Islet of Langerhans (tissue), 1 donor: ENCODE measurements around the gene RAB7A.
"Not testable (repeated sequence)": the region's sequence is repeated elsewhere in the genome, so short reads cannot be mapped to it uniquely, and the experiment has no call there.

Source experiments
- FAIRE-seq: peaks from one replicate; lab custom pipeline; 2011; peaks lifted over from hg19 to GRCh38; lab: Jason Lieb, UNC

Gene RAB7A

DNA sequence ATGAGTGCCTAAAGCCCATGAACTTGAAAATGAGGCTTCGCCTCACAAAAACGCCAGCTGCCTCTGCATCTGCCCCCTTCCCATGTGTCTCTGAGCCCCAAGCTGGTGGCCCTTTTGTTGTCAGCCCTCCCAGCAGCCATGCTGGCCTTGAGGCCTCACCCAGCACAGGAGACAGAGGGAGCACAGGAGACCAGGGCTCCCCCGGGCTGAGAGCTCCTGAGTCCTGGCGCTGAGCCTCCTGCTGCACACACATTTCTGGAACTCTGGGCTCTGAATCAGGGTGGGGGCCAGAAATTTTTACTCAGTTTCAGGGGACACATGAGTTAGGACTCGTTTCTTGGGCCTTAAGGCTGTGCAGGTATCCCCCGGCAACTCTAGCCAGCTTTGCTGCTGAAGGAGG lies 97.0 kb downstream of the RAB7A start:
- no peak for FAIRE-seq

DNA sequence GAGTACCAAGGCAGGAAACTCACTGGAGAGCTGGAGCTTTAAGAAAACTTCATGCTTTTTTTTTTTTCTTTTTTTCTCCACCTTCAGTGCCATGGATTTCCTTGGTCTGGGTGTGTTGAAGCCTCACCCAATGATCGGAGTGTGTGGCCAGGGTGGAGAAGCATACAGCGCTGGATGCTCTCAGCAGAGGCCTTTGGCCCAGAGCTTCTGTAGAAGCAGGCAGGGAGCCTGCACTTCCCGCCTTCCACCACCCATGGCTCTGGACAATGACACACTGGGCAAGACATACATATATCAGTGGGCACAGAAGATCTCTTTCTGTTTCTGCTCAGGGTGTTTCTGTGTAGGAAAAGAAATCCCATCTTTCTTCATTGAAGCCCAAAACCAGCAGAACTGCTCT lies 97.6 kb downstream of the RAB7A start:
- no peak for FAIRE-seq

DNA sequence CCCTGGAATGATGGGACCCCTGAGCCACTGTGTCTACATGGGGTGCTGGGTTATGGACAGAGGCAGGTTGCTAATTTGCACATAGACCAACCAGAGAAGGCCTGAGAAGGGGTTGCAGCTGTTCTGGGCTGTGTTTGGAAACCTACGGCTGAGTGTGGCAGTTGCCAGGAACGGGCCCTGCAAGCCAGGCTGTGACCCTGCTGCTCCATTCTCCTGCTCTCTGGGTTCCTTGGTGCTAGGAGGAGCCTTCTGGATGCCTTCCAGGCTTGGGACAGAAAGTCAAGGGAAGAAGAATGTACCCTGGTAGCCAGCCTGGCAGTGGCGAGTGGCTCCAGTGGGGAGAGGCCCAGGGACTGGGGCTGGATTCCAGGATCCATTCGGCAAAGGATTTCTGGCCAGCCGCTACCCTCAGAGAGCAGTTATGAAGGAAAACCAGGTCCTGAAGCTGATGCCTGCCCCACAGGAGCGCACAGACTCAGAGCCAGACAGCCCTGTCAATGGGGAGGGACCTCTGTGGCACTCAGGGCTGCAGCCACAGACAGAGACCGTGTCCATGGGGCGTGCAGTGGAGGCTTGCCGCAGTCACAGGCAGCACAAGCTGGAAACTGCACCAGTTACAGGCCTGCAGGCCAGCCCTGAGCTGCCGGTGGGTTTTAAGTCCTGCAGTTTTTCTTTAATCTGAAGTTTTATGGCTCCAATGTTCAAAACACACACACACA lies 98.3 kb downstream of the RAB7A start:
- FAIRE-seq: no peak

DNA sequence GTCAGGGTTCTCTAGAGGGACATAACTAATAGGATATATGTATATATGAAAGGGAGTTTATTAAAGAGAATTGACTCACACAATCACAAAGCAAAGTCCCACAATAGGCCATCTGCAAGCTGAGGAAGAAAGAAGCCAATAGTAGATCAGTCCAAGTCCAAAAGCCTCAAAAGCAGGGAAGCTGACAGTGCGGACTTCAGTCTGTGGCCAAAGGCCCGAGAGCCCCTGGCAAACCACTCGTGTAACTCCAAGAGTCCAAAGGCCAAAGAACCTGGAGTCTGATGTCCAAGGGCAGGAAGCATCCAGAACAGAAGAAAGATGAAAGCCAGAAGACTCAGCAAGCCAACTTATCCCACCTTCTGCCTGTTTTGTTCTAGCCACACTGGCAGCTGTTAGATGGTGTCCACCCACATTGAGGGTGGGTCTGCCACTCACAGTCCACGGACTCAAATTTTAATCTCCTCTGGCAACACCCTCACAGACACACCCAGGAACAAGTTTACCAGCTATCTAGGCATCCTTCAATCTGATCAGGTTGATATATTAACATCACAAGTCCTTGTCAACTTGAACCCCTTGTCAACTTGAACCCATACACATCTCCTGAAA lies 99.2 kb downstream of the RAB7A start:
- no peak for FAIRE-seq

DNA sequence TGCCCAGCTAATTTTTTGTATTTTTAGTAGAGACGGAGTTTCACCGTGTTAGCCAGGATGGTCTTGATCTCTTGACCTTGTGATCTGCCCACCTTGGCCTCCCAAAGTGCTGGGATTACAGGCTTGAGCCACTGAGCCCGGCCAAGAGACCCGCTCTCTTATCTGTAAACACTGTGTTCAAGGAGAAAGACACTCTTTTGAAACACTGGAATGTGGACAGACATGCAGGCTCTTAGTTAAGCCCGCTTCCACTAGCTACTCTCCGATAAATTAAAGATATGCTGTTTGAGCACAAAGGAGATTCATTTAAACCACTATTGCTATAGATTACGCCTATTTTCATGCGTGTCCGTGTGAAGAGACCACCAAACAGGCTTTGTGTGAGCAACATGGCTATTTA lies 103.1 kb downstream of the RAB7A start:
- not testable (repeated sequence) for FAIRE-seq

DNA sequence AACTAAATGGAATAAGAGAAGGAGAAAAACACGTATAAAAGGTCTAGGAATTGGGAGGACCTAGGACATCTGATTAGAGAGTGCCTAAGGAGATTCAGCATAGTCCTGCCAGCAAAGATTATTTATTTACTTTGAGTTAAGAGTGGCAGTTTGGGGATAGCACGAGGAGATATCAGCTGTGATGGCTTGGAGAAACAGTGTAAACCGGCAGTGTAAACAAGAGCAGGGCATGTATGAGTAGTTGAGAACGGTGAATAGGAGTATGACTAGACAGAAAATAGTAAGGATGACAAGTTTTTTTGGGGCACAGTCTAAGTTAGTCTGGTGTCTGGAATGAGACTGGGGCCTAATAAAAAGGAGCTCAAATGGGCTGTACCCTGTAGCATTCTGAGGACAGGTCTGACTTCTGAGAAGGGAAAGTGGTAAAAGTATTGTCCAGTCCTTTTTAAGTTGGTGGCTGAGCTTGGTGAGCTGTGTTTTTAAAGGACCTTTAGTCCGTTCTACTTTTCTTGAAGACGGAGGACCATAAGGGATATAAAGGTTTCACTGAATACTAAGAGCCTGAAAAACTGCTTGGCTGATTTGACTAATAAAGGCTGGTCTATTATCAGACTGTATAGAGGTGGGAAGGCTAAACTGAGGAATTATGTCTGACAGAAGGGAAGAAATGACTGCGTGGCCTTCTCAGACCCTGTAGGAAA lies 104.1 kb downstream of the RAB7A start:
- not testable (repeated sequence) for FAIRE-seq

DNA sequence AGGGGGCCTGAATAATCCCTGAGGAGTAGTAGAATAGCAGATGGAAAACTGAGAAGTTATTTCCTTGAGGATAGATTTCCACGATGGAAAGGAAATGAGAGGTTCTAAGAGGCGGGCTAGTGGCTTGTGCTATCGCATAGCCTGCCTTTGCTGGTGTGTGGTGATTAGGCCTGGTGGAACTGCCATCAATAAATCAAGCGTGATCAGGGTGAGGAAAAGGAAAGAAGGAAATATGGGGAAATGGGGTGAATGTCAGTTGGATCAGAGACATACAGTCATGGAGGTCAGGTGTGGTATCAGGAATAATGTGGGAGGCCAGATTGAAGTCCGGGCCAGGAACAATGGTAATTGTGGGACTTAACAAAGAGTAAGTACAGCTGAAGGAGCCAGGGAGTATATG lies 104.8 kb downstream of the RAB7A start:
- not testable (repeated sequence) for FAIRE-seq

DNA sequence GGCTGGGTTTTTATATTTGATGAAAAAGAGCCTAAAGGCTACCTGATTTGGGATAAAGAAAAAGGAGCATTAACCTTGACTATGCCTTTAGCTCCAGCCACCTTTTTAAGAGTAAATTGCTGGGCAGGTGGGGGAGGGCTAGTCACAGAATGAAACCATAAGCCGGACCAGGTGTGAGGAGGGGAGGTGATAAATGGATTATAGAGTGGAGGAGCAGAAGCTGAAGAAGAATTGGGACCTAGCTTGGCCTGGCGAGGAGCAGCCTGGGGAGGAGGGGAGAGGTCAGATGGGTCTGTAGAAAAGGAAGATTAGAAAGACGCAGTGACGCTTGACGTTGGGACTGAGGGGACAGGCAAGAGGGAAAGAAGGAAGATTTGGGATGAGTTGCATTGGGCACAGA lies 107.0 kb downstream of the RAB7A start:
- FAIRE-seq: not testable (repeated sequence)

DNA sequence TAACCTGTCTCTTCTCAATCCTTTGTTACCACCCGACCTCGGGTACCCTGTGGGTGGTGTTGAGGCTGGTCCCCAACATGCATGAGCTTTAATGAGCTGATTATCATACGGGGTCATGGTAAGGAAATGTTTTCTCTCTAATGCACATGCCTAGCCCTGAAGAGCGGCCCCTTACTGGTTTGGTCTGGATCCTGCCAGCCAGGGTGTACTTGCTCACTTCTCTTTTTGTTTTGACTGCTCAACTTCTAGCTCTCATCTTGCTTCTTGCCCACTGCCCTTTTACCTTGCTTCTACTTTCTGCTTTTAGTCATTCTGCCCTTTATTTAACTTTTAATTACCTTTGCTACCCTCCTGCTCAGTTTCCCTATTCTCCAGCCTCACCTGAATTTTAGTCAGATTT lies 109.1 kb downstream of the RAB7A start:
- FAIRE-seq: no peak

DNA sequence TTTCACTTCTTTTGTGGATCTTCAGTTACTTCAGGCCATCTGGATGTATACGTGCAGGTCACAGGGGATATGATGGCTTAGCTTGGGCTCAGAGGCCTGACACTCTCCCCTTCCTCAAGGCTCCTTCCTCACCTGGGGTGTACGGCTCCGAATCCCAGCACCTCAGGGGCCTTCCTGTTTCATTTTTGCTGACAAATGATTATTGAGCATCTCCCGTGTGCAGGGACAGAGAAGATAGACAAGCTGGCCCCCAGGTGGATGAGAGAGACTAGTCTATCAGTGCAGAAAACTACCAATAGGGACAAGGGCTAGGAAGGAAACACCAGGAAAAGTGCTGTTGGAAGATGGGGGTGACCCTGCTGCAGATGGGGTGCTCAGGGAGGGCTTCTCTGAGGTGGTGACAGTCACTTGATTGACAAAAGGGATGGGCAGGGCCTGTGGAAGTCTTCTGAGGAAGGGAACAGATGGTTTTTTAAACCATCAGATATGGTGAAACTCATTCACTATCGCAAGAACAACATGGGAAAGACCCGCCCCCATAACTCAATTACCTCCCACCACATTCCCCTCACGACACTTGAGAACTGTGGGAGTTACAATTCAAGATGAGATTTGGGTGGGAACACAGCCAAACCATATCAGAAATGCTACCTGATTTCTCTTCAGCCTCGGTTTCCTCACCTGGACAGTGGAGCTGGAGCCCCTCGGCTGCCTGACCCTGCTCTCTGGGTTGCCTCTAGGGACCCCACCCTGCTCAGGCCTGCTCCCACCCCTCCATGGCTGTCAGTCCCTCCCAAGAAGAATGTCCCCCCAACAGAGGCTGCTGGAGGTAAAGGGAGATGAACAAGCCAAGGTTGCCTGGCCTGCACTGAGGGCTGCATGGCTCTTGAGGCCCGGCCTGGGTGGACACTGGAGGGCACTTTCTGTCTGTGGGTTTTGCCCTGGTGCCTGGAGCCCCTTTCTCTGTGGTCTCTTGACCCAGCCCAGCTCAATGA lies 116.2 kb downstream of the RAB7A start:
- no peak for FAIRE-seq

DNA sequence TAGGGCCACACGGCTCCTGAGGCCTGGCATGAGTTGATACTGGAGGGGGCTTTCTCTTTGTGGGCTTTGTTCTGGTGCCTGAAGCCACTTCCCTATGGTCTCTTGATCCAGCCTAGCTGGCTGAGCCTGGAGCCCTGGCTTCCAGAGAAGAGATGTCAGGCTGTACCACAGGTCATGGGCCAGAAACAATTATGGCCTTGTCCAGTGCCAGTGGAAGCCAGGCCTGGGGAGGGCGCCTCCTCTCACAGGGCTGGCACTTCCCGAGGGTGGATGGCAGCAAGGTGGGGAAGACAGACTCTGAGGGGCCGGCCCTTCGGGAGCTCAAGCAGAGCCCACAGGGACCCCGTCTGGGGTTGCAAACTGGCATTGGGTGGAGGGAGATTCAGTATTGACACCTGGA lies 118.5 kb downstream of the RAB7A start:
- FAIRE-seq: no peak

DNA sequence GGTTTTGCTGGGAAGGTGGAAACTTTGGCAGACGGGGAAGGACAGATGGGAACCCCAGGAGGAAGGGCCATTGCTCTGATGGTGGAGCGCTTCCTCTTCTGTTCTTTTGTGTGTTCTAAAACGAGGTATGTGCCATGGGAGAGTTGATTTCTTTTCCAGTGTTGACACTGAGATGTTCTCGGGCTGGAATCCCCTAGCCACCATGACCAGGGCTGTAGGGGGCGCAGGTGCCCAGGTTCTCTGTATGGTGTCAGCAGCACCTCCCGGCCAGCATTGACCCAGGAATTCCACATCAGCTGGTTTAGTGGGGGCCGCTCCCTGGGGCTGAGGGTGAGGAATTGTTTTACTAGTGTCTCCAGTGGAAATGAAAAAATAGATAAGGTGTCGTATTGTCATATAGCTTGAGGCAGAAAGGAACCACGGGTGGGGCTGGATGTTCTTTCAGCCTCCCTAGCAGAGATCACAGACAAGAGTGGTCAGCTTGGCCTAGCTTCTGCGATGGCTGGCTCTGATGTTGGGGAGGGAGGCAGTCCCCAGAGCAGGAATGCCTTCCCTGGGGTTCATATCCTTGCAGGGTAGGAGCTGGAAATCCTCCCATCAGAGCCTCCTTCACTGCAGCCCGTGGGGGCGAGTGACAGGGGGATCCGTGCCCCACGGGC lies 119.3 kb downstream of the RAB7A start:
- FAIRE-seq: no peak

DNA sequence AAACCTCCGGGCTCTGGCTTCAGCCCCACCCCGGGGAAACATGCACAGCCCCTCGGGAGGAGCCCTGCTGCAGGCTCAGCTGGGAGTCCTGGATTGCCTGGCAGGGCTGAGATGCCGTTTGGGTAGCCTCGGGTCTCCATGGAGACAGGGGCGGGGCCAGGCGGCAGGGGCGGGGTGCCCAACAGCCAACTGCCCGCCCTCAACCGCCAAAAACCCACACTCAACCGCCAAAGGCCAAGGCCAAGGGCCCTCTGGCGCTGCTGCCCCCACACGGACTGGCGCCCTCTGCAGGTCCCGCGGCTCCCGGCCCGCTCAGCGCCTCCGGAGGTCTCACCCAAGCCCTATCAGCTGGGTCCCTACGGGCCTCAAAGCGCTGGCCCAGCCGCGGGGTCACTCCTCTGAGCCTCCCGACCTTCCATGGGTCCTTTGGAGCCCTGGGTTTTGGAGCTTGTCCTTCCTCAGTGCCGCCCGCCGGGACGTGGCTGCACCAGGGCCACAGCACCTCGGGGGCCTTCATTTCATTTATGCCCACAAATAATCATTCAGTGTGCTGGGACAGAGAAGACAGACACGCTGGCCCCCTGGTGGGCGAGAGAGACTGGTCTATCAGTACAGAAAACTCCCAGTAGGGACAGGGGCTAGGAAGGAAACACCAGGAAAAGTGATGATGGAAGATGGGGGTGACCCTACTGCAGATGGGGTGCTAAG lies 119.9 kb downstream of the RAB7A start:
- FAIRE-seq: no peak

DNA sequence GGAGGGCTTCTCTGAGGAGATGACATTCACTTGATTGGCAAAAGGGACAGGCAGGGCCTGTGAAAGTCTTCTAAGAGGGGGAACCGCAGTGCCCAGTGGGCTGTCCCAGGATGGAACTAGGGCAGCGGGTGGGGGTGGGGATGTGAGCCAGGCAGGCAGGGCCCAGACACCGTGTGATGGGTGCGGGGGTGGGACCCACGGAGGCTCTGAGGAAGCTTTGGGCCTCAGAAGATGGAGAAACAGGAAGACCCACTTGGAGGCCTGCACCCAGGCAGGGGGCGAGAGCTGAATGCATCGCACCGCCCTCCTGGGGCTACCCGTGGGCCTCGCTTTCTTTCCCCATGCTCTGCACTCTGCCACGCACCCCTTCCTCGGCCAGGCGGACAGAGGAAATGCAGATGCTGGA lies 120.5 kb downstream of the RAB7A start:
- FAIRE-seq: no peak

DNA sequence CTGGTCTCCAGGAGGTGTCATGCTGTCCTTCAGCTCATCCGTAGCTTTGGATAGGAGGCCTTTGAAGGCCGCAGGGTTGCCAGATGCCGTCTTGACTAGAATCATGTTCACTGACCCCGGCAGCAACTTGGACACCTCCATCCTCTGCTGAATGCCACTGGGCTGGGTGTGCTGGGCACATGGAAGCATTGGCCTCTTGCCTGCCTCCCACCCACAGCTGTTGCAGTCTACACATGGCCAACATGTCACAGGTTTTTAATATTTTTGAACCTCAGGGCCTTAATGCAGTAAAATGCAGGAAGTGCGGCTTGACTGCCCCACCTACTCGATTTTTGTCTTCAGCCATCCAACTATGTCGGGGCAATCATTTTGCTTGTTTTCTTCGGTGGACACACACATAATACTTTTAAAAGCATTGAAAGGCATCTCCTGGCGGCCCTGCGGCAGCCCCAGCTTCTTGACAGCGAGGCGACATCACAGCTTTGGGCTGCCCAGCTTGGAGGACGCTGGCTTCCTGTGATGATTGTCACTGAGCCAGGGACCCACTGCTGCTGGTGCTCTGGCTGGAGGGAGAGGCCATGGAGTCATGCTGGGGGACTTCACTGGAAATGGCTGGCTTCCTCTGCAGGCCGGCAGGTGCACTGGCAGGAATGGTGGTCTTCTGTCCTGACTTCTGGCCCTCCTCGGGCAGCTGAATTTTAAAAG lies 121.8 kb downstream of the RAB7A start:
- no peak for FAIRE-seq

DNA sequence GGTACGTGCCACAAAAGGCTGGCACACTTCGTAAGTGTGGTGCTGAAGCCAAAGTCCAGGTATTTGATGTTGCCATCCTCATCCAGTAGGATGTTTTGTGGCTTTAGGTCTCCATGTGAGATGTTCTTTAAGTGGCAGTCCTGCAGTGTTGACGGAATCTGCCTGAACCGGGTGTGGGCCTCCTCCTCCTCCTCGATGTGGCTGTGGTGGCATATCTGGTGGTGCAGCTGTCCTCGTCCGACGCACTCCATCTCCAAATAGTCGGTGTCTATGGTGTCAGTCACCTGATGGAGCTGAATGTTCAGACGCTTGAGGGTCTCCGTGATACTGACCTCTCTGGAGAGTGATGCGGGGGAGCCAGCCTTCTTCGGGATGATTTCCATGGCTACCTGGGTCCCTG lies 123.0 kb downstream of the RAB7A start:
- FAIRE-seq: no peak

DNA sequence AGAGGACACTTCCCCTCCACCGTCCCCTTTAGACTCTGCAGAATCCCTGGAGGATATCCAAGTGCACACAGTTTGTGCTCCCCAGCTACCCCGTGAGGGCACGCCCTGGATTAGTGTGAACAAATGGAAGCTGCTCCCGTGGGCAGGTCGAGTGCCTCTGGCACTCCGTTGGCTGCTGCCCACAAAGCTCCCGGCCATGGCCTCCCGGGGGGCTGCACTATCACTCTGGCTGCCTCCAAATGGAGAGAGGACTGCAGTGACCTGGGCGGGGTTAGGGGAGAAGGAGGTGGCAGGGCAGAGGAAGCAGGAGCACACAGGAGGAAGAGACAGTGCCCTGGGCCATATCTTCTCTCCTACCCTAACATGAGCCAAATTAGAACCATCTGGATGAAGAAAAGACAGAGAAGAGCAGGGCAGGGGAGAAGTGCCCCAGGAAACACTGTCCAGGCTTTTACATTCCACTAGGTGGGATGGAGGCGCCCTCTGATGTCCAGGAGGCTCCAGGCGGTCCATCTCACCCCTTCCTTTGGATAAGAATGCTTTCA lies 124.0 kb downstream of the RAB7A start:
- FAIRE-seq: no peak

DNA sequence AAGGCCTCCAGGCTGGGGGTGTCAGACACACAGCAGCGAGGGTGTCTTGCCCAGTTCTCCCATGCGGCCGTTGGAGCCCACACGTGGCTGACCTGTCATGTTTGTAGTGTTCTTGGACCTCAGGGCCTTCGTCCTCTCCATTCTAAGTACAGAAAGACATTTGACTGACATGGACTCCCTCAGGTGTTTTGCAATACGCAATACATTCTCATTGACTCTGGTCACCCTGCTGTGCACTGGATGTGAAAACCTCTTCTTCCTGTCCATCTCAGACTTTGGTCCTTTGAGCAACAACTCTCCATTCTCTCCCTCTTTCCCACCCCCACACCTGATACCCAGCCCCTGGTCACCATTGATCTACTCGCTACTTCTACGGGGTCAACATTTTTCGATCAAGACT lies 124.6 kb downstream of the RAB7A start:
- FAIRE-seq: no peak

DNA sequence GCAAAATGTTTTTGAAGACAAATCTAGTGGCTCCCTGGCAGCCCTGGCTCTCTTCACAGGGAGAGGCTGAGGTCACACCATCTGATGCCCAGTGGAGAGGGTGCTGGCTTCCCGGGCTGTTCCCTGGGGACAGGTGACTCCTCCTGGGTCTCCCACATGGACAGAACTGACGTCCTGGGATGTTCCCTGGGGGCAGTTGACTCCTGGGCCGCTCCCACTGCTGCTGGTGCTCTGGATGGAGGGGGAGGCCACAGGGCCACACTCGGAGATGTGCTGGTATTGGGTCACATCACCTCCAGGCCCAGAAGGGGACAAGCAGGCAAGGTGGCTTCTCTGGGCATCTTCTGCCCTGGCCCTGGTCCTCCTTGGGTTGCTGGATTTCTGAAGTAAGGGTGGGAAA lies 125.6 kb downstream of the RAB7A start:
- FAIRE-seq: no peak

DNA sequence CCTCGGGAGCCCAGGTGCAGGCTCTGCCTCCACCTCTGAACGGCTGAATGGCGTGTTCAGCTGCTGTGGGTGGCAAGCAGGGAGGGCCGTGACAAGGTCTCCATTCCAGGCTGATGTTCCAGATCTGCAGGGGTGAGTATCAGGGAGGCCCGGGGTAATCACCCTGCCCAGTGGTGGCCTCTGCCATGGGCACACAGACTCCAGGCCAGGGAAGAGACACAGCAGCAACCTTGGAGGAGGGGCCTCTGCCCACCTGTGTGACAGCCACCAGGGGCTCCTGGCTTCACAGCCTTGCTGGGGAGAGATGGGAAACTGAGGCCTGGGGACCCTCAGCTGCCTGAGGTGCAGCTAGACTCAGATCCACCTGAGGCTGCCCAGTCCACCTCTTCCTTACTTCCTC lies 127.8 kb downstream of the RAB7A start:
- no peak for FAIRE-seq
